Subcutaneous abdominal adipose tissue (tissue), 5 donors: ENCODE measurements around the gene GNRHR.
"Not testable (repeated sequence)": the region's sequence is repeated elsewhere in the genome, so short reads cannot be mapped to it uniquely, and the experiment has no call there.

Source experiments
- H3K27ac ChIP-seq: one replicate; pipeline ENCODE4 v1.7.0; 2013; ENCODE audit warnings: low read depth, mild to moderate bottlenecking, inconsistent platforms, low read length, moderate library complexity
- H3K27me3 ChIP-seq, 5 donors: one replicate each; pipeline ENCODE4 v1.7.0; 2013; ENCODE audit warnings: low read length in 5 of 5, inconsistent platforms in 1 of 5; ENCODE audit not compliant: control insufficient read depth in 5 of 5, insufficient read depth in 4 of 5
- H3K36me3 ChIP-seq, 5 donors: one replicate each; pipeline ENCODE4 v1.7.0; 2013; ENCODE audit warnings: low read length in 5 of 5; ENCODE audit not compliant: control insufficient read depth in 5 of 5, insufficient read depth in 5 of 5
- H3K4me1 ChIP-seq, 5 donors: one replicate each; pipeline ENCODE4 v1.7.0; 2013; ENCODE audit warnings: low read length in 5 of 5, mild to moderate bottlenecking in 3 of 5, moderate library complexity in 1 of 5; ENCODE audit not compliant: control insufficient read depth in 5 of 5, insufficient read depth in 5 of 5
- H3K4me3 ChIP-seq, 5 donors: one replicate each; pipeline ENCODE4 v1.7.0; 2013; ENCODE audit warnings: low read length in 5 of 5, low read depth in 1 of 5
- H3K9ac ChIP-seq, 5 donors: one replicate each; pipeline ENCODE4 v1.7.0; 2013; ENCODE audit warnings: low read length in 5 of 5, mild to moderate bottlenecking in 4 of 5, moderate library complexity in 3 of 5
- H3K9me3 ChIP-seq, 5 donors: one replicate each; pipeline ENCODE4 v1.7.0; 2013; ENCODE audit warnings: low read length in 5 of 5; ENCODE audit not compliant: control insufficient read depth in 5 of 5
- donor health status: healthy.
- donor health status: healthy.
- donor health status: healthy.
- donor health status: healthy.
- donor health status: healthy.

Gene GNRHR

GRCh38 chr4:67762086-67762485, 7.9 kb upstream of the GNRHR start:
- Histone ChIP-seq H3K4me1 (no peaks in the 10 kb centered on the region), H3K4me3 (no peak overlapping the region), H3K27ac (no peak overlapping the region), H3K9ac (no peak overlapping the region), H3K9me3 (no peaks in the 10 kb centered on the region), H3K36me3 (no peaks in the 10 kb centered on the region), H3K27me3 (no peaks in the 10 kb centered on the region)

- H3K4me3 ChIP-seq, H3K9me3 ChIP-seq, H3K27me3 ChIP-seq, H3K36me3 ChIP-seq, H3K27ac ChIP-seq, H3K9ac ChIP-seq, H3K4me1 ChIP-seq: not testable (repeated sequence)
These were observed 2.8 kb upstream of the GNRHR start for GRCh38 chr4:67756991-67757390.

DNA sequence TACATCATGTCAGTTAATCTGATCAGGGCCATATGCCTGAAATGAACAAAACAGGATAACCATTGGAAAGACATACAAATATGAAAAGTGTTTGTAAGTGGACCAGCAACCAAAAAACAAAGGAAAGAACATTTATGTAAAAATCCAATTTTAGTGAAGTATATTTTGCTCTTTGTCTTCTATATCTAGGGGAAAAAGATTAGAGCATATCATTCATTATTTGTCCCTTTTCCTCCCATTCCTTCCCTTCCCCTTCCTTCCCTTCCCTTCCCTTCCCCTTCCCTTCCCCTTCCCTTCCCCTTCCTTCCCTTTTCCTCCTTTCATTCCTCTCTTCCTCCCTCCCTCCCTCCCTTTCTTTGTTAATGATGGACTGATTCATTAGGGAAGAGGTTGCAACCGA, 1.8 kb upstream of the GNRHR start:
- H3K27me3 ChIP-seq: no peaks in the 10 kb centered on the region

DNA sequence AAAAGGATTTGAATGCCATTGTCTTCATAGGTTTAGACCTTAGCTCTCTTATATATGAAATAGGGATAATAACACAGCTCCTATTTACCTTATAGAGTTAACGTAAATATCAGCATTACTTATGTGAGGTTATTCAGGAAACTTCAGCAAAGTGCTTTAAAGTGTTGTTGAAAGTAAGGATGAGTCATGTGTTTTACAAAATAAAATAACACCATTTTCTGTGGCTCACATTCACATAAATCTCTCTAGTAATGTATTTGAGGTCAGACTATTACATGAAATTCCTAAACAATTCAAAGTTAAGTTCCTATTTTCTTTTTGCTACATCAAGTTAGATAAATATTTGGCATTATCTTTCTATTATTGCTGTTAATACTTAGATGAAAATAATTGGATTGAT, 2.9 kb downstream of the GNRHR start:
- no peak overlapping the region for H3K4me3 ChIP-seq
- H3K36me3 ChIP-seq: no peaks in the 10 kb centered on the region
- no peaks in the 10 kb centered on the region for H3K4me1 ChIP-seq
- no peaks in the 10 kb centered on the region for H3K9me3 ChIP-seq
- no peak overlapping the region for H3K9ac ChIP-seq
- H3K27me3 ChIP-seq: no peaks in the 10 kb centered on the region
- no peak overlapping the region for H3K27ac ChIP-seq

More for the DNA sequence above, 1.8 kb upstream of the GNRHR start:
- Histone ChIP-seq H3K36me3 (no peaks in the 10 kb centered on the region), H3K9ac (no peak overlapping the region), H3K9me3 (no peaks in the 10 kb centered on the region), H3K4me1 (no peaks in the 10 kb centered on the region), H3K4me3 (no peak overlapping the region), H3K27ac (no peak overlapping the region)

DNA sequence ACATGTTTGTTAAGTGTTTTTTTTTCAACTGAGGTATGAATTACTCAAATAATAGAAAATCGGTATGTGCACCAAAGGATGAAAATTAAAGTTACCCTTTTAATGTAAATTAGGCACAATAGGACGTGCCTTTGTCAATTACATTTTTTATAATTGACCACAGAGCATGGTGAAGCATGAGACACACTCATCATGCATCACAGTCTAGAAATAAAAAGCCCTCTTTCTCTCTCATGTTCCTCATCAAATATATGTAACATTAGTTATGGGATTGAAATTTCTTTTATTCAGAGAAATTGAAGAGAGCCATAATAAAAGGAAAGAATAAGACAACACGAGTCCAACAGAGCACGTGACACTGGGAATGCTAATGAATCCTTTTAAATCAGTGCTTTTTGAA, 3.5 kb downstream of the GNRHR start:
- Histone ChIP-seq H3K36me3 (no peaks in the 10 kb centered on the region), H3K4me3 (no peak overlapping the region), H3K9me3 (no peaks in the 10 kb centered on the region), H3K27me3 (no peaks in the 10 kb centered on the region), H3K9ac (no peak overlapping the region), H3K27ac (no peak overlapping the region), H3K4me1 (no peaks in the 10 kb centered on the region)

DNA sequence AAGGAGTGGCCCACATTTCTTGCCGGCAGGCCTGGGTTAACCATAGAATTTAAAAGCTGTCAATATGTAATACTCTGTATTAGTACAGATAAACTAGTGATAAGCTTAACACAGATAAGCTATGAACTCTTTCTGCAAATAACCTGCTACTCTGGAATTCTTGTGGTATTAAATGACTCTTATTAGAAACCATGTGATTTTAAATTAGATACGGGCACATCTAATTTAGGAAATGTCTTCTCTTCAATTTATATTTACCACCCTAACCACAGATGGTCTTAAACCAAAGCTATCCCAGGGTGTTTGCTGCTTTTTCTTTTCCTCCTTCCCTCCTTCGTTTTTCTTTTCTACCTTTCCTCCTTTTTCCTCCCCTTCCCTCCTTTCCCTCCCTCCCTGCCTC, 4.9 kb downstream of the GNRHR start:
- Histone ChIP-seq H3K27me3 (no peaks in the 10 kb centered on the region), H3K36me3 (no peaks in the 10 kb centered on the region), H3K9ac (no peak overlapping the region), H3K4me3 (no peak overlapping the region), H3K27ac (no peak overlapping the region), H3K4me1 (no peaks in the 10 kb centered on the region), H3K9me3 (no peaks in the 10 kb centered on the region)

DNA sequence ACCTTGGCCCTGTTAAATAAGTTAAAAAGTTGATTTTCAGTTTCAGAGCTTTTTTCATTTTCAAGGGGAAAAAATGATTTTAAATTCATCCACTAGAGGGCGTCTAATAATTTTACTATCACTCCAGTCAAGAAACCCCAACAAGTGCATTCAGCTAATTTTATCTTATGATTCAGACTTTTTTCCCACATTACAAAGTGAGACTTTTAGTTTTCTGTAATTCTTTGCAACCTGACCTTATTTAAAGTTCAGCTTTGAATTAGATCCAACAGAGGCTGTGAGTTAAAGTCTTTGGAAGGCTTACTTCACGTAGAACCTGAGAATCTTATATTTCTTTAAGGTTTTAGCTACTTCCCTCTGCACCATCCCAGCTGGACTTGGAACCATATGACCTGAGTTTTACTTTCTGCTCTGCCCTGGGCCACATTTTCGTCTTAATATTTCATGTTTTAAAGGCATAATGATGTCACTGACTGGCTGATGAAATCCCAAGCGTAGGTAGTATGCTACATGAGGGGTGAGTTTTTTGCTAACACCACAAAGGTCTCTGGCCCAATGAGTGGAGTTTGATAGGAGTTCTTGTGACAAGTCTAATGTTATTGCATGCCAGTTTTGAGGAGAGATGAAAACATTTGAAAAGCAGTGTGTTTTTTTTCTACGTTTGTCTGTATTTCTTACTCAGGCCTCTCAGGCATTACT, 7.2 kb downstream of the GNRHR start:
- H3K4me3 ChIP-seq: no peak overlapping the region
- H3K4me1 ChIP-seq: no peaks in the 10 kb centered on the region
- H3K27ac ChIP-seq: no peak overlapping the region
- no peaks in the 10 kb centered on the region for H3K9me3 ChIP-seq
- no peaks in the 10 kb centered on the region for H3K36me3 ChIP-seq
- H3K9ac ChIP-seq: no peak overlapping the region
- no peaks in the 10 kb centered on the region for H3K27me3 ChIP-seq

GRCh38 chr4:67744561-67745283, 9.5 kb downstream of the GNRHR start:
- H3K9me3 ChIP-seq: no peaks in the 10 kb centered on the region
- H3K27me3 ChIP-seq: no peaks in the 10 kb centered on the region
- H3K9ac ChIP-seq: no peak overlapping the region
- H3K27ac ChIP-seq: no peak overlapping the region
- no peaks in the 10 kb centered on the region for H3K36me3 ChIP-seq
- H3K4me3 ChIP-seq: no peak overlapping the region
- H3K4me1 ChIP-seq: no peaks in the 10 kb centered on the region

DNA sequence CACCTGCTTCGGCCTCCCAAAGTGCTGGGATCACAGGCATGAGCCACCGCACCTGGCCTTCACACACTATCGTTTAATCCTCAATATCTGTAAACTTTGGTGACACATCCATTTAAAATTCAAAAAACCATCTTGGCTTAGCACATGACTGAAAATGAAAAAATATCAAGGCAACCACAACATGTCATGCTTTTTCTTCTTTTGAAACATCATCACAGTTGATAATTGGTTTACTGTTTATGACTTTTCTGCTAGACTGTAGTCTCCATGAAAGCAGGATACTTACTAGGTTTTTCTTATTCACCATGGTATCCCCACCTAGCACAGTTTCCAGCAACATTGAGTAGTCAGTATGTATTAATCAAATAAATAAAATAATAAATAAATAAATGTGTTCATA, 11.0 kb downstream of the GNRHR start:
- Histone ChIP-seq H3K4me1 (no peaks in the 10 kb centered on the region), H3K27ac (no peak overlapping the region), H3K9me3 (no peaks in the 10 kb centered on the region), H3K4me3 (no peak overlapping the region), H3K27me3 (no peaks in the 10 kb centered on the region), H3K9ac (no peak overlapping the region), H3K36me3 (no peaks in the 10 kb centered on the region)

DNA sequence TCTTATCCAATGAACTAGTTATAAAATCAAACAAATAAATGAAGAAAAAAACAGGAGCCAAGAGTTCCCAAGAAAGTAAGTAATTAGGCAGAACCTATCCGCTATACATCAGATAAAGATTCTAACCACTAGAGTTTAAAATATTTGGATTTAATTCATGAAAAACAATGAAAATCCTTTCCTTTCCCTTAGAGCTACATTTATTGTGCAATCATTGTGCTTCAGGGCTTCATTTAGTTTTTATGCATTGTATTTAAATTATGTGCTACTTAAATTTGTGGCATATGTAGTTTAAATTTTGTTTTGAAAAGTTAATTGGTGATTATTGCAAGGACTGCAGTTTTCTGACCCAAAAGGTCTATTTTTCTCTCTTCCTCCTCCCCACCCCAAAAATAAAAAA, 17.9 kb downstream of the GNRHR start:
- Histone ChIP-seq H3K4me3 (no peak overlapping the region), H3K27me3 (no peaks in the 10 kb centered on the region), H3K27ac (no peak overlapping the region), H3K9me3 (no peaks in the 10 kb centered on the region), H3K36me3 (no peaks in the 10 kb centered on the region), H3K9ac (no peak overlapping the region), H3K4me1 (no peaks in the 10 kb centered on the region)
